CD14-positive monocyte (primary cell): Measurements from ENCODE around the gene MXI1. TPM values are rescaled to one million over a fixed set of nuclear protein-coding genes. Genes with fewer than 3 reads are reported as not detected.
"Not testable (repeated sequence)": the region's sequence is repeated elsewhere in the genome, so short reads cannot be mapped to it uniquely, and the experiment has no call there.

Source experiments
- DNase-seq, 3 donors: peaks; one replicate each; pipeline ENCODE4 v3.0.0-alpha.2; 2011 to 2022
- H2AFZ ChIP-seq: 2 replicates; pipeline ENCODE4 v1.6.0; 2012; ENCODE audit warnings: mild to moderate bottlenecking, low read depth, low read length, inconsistent platforms; ENCODE audit not compliant: insufficient read depth, poor library complexity, severe bottlenecking
- H3K27ac ChIP-seq, 2 donors: 1 replicate in 1 of 2; 2 replicates in 1 of 2; pipeline ENCODE4 v1.5.1; 2012 to 2013; ENCODE audit warnings: low read length in 2 of 2, control low read depth in 1 of 2, inconsistent platforms in 1 of 2, low read depth in 1 of 2, mild to moderate bottlenecking in 1 of 2
- H3K27me3 ChIP-seq, 2 donors: one replicate each; pipeline versions ENCODE4 v1.6.0 to v1.6.1; 2011 to 2013; ENCODE audit warnings: low read length in 2 of 2; ENCODE audit not compliant: control insufficient read depth in 2 of 2, insufficient read depth in 2 of 2
- H3K36me3 ChIP-seq, 2 donors: replicated peaks in 1 of 2; 1 replicate in 1 of 2; 2 replicates in 1 of 2; pipeline versions ENCODE4 v1.5.1 to v1.6.1; 2012 to 2013; ENCODE audit warnings: low read length in 2 of 2, control low read depth in 1 of 2, inconsistent platforms in 1 of 2, mild to moderate bottlenecking in 1 of 2; ENCODE audit not compliant: insufficient read depth in 2 of 2, control insufficient read depth in 1 of 2
- H3K4me1 ChIP-seq, 2 donors: 1 replicate in 1 of 2; 2 replicates in 1 of 2; pipeline versions ENCODE4 v1.5.1 to v1.6.1; 2012 to 2013; ENCODE audit warnings: low read length in 2 of 2, control low read depth in 1 of 2, inconsistent platforms in 1 of 2, mild to moderate bottlenecking in 1 of 2, moderate library complexity in 1 of 2; ENCODE audit not compliant: insufficient read depth in 2 of 2, control insufficient read depth in 1 of 2
- H3K4me2 ChIP-seq: replicated peaks from 2 replicates; pipeline ENCODE3; 2012; ENCODE audit warnings: low read length, moderate library complexity, mild to moderate bottlenecking; ENCODE audit not compliant: poor library complexity, severe bottlenecking; ENCODE audit errors: extremely low read depth
- H3K4me3 ChIP-seq, 3 experiments: fragments of 200-600 bp in 1 of 3; sonication (generic) in 1 of 3; replicated peaks in 1 of 3; 1 replicate in 2 of 3; 2 replicates in 1 of 3; pipeline ENCODE4 v1.5.1; 2011 to 2013; ENCODE audit warnings: low read length in 3 of 3, mild to moderate bottlenecking in 3 of 3, control low read depth in 2 of 3, low read depth in 2 of 3, inconsistent platforms in 1 of 3, moderate library complexity in 1 of 3
- H3K79me2 ChIP-seq: 2 replicates; pipeline ENCODE4 v1.6.0; 2012; ENCODE audit warnings: mild to moderate bottlenecking, control low read depth, inconsistent platforms, low read length, moderate library complexity; ENCODE audit not compliant: insufficient read depth
- H3K9ac ChIP-seq: 2 replicates; pipeline ENCODE4 v1.6.0; 2017; ENCODE audit warnings: low read length, mild to moderate bottlenecking; ENCODE audit not compliant: insufficient read depth, poor library complexity, severe bottlenecking
- H3K9me3 ChIP-seq, 2 donors: replicated peaks in 1 of 2; 1 replicate in 1 of 2; 2 replicates in 1 of 2; pipeline versions ENCODE4 v1.5.1 to v1.6.1; 2012 to 2013; ENCODE audit warnings: low read length in 2 of 2, control low read depth in 1 of 2; ENCODE audit not compliant: control insufficient read depth in 1 of 2, insufficient read depth in 1 of 2
- H4K20me1 ChIP-seq: 2 replicates; pipeline ENCODE4 v1.6.0; 2012; ENCODE audit warnings: mild to moderate bottlenecking, low read length, control low read depth, moderate library complexity; ENCODE audit not compliant: insufficient read depth
- H3K27ac Mint-ChIP-seq, 7 donors: one replicate each; pipeline ENCODE4 v1.8.0; 2020; ENCODE audit warnings: mild to moderate bottlenecking in 7 of 7, mixed read lengths in 7 of 7, moderate library complexity in 6 of 7, inconsistent platforms in 2 of 7
- H3K27me3 Mint-ChIP-seq, 3 donors: one replicate each; pipeline ENCODE4 v1.8.0; 2021 to 2022; ENCODE audit warnings: low read depth in 3 of 3, mild to moderate bottlenecking in 3 of 3, mixed read lengths in 3 of 3, moderate library complexity in 3 of 3, inconsistent platforms in 1 of 3
- H3K36me3 Mint-ChIP-seq, 2 donors: one replicate each; pipeline ENCODE4 v1.8.0; 2020; ENCODE audit warnings: mixed read lengths in 2 of 2, inconsistent platforms in 1 of 2, mild to moderate bottlenecking in 1 of 2
- H3K4me1 Mint-ChIP-seq: one replicate; pipeline ENCODE4 v1.8.0; 2020; ENCODE audit warnings: mild to moderate bottlenecking, mixed read lengths
- H3K4me3 Mint-ChIP-seq, 2 donors: one replicate each; pipeline ENCODE4 v1.8.0; 2020; ENCODE audit warnings: mild to moderate bottlenecking in 2 of 2, mixed read lengths in 2 of 2, moderate library complexity in 1 of 2
- H3K9me3 Mint-ChIP-seq, 7 donors: one replicate each; pipeline ENCODE4 v1.8.0; 2020 to 2022; ENCODE audit warnings: mixed read lengths in 7 of 7, mild to moderate bottlenecking in 6 of 7, moderate library complexity in 6 of 7, inconsistent platforms in 2 of 7
- WGBS: methylation state at CpG from one replicate; pipeline ENCODE4 v1.1.5; 2013; ENCODE audit warnings: missing lambda C conversion rate; ENCODE audit not compliant: insufficient coverage; 5-methylcytosine and 5-hydroxymethylcytosine counted together
- intact Hi-C, 2 donors: fragments of 100-400 bp; cut with micrococcal nuclease; formaldehyde crosslinking; loops; one replicate each; pipeline versions ENCODE4 v1.15.0 to v1.15.1; 2023
- polyA plus RNA-seq, 3 donors: library from polyadenylated mRNA; depleted of rRNA in 1 of 3; unstranded in 2 of 3; stranded (reverse) in 1 of 3; fragments of 300-500 nt in 2 of 3; fragments of >200 nt in 1 of 3; fragmentation: Illumina TruSeq in 2 of 3; gene quantifications; 1 replicate in 2 of 3; 2 replicates in 1 of 3; pipeline ENCODE4 v1.2.3, GENCODE V29; 2012 to 2021
- TF ChIP-seq, protein P1 (sequence below): fragments of 200-600 bp; IDR thresholded peaks from one replicate; pipeline ENCODE4 v1.8.0; 2022; ENCODE audit warnings: antibody characterized with exemption, mild to moderate bottlenecking

Gene MXI1
- polyA plus RNA-seq, 3 donors: 13.1 to 25.7 (median 21.6) TPM

DNA sequence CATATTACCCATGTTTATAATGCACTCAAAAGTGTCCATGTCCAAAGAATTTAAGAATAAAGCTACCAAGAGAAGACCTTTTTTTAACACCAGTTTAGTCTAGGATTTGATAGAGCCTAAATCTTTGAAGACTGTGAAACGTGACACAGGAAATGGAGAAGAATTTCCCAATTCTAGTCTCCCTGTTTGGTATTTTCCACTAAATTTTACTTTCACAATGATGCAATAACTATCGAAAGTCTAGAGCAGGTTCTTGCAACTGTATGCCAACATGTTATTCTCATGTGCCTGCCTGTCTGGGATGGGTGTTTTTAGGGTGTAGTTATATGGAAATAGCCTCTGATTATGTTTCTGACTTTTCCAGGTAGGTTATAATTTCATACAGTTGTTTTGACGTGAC, 6.9 kb upstream of the MXI1 start:
- peak in 2 of 3 donors; percentile 47 to 71 for DNase-seq
- no peak overlapping the region for H3K9ac ChIP-seq
- Mint-ChIP-seq H3K36me3 (peaks cover 0 to 2% of the 10 kb centered on the region in 2 donors), H3K27me3 (peaks cover 0 to 5% (median 5%) of the 10 kb centered on the region in 3 donors), H3K9me3 (no peaks in the 10 kb centered on the region), H3K27ac (peak overlapping the region in 3 of 7 donors; percentile 25 to 57 (median 43)), H3K4me3 (peak overlapping the region in 1 of 2 donors; percentile 67), H3K4me1 (peaks cover 22% of the 10 kb centered on the region)
- H3K4me3 ChIP-seq: peak overlapping the region in 1 of 3 experiments; percentile 37
- H3K27ac ChIP-seq: peak overlapping the region in 1 of 2 donors; percentile 37
- WGBS: no CpG with 5 or more reads among the region's 3 CpGs
- TF ChIP-seq, protein P1, sequence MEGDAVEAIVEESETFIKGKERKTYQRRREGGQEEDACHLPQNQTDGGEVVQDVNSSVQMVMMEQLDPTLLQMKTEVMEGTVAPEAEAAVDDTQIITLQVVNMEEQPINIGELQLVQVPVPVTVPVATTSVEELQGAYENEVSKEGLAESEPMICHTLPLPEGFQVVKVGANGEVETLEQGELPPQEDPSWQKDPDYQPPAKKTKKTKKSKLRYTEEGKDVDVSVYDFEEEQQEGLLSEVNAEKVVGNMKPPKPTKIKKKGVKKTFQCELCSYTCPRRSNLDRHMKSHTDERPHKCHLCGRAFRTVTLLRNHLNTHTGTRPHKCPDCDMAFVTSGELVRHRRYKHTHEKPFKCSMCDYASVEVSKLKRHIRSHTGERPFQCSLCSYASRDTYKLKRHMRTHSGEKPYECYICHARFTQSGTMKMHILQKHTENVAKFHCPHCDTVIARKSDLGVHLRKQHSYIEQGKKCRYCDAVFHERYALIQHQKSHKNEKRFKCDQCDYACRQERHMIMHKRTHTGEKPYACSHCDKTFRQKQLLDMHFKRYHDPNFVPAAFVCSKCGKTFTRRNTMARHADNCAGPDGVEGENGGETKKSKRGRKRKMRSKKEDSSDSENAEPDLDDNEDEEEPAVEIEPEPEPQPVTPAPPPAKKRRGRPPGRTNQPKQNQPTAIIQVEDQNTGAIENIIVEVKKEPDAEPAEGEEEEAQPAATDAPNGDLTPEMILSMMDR: no peak
- no peaks in the 10 kb centered on the region for H3K36me3 ChIP-seq
- H4K20me1 ChIP-seq: no peaks in the 10 kb centered on the region
- peaks cover 22% of the 10 kb centered on the region in 2 donors for H3K4me1 ChIP-seq
- no peaks in the 10 kb centered on the region for H3K27me3 ChIP-seq
- H3K9me3 ChIP-seq: no peaks in the 10 kb centered on the region
- no peaks in the 10 kb centered on the region for H3K79me2 ChIP-seq
- peak overlapping the region; percentile 54 for H3K4me2 ChIP-seq
- intact Hi-C loops: loop anchor here in 1 of 2 donors (5.0 kb wide), 1 partner anchor 33 kb away; no protein-coding TSS in a partner anchor
- H2AFZ ChIP-seq: no peak overlapping the region

DNA sequence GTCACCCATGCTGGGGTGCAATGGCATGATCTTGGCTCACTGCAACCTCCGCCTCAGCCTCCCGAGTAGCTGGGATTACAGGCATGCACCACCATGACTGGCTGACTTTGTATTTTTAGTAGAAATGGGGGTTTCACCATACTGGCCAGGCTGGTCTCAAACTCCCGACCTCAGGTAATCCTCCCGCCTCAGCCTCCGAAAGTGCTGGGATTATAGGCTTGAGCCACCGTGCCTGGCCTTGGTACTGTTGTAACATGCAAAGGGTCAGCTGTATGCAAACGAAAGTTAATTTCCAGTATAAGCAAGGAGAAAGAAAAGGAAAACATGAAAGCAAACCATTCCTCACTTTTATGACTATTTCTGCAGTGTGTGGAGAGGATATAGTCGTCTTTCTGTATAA, 6.4 kb upstream of the MXI1 start:
- H3K27me3 ChIP-seq, H3K4me3 Mint-ChIP-seq, H3K36me3 Mint-ChIP-seq, H3K27me3 Mint-ChIP-seq, DNase-seq, H3K4me3 ChIP-seq, H3K36me3 ChIP-seq, H3K27ac ChIP-seq, H4K20me1 ChIP-seq, H3K9ac ChIP-seq, H3K9me3 ChIP-seq, H2AFZ ChIP-seq, H3K79me2 ChIP-seq, H3K9me3 Mint-ChIP-seq: not testable (repeated sequence)
- H3K4me1 ChIP-seq: peaks cover 22% of the 10 kb centered on the region in 2 donors
- peak overlapping the region; percentile 54 for H3K4me2 ChIP-seq
- Mint-ChIP-seq H3K4me1 (peaks cover 22% of the 10 kb centered on the region), H3K27ac (peak overlapping the region in 1 of 7 donors; percentile 43)
- intact Hi-C loops: loop anchor here in 1 of 2 donors (5.0 kb wide), 1 partner anchor 34 kb away; no protein-coding TSS in a partner anchor
- WGBS: 93% methylated on average over 2 of the region's 8 CpGs
